HG02973 (cell line): ENCODE results near the gene UBL4A.

Source experiments
- ATAC-seq: cut with Tn5 transposase; IDR thresholded peaks from one replicate; pipeline ENCODE4 v1.9.1; 2021; ENCODE audit warnings: moderate library complexity; ENCODE audit not compliant: unreplicated experiment

Gene UBL4A

GRCh38 chrX:154441984-154442707, 44.3 kb downstream of the UBL4A start:
- no peak for ATAC-seq

- ATAC-seq = no peak
These were observed 44.9 kb downstream of the UBL4A start for GRCh38 chrX:154441564-154441963.

GRCh38 chrX:154440623-154441357, 45.6 kb downstream of the UBL4A start:
- ATAC-seq = no peak

- ATAC-seq = no peak
These were observed 46.6 kb downstream of the UBL4A start for GRCh38 chrX:154439841-154440240.

GRCh38 chrX:154437971-154438893, 48.2 kb downstream of the UBL4A start:
- ATAC-seq = no peak

GRCh38 chrX:154436983-154437752, 49.2 kb downstream of the UBL4A start, which contains the start of gene GDI1:
TSS of gene GDI1 (plus strand) at chrX:154437154. CDS start at chrX:154437255, 101 bp downstream.
- ATAC-seq = no peak

- ATAC-seq = no peak
These were observed 49.9 kb downstream of the UBL4A start for GRCh38 chrX:154436374-154436982.

- no peak for ATAC-seq
These were observed 51.2 kb downstream of the UBL4A start for GRCh38 chrX:154435171-154435733.

- ATAC-seq = no peak
These were observed 51.8 kb downstream of the UBL4A start for GRCh38 chrX:154434394-154435168.
